GM10266 (cell line): ENCODE measurements around the gene HOXC9.

Experiments
- DNase-seq: peaks from one replicate; pipeline ENCODE4 v3.0.0; 2012; ENCODE audit errors: extremely low spot score
- TF ChIP-seq, protein P1 (sequence below): IDR thresholded peaks from 2 replicates; pipeline ENCODE4 v1.5.1; 2012; ENCODE audit warnings: mild to moderate bottlenecking, low read depth; ENCODE audit not compliant: control insufficient read depth, insufficient read depth; ENCODE audit errors: missing control alignments

The HOXC9 gene

DNA sequence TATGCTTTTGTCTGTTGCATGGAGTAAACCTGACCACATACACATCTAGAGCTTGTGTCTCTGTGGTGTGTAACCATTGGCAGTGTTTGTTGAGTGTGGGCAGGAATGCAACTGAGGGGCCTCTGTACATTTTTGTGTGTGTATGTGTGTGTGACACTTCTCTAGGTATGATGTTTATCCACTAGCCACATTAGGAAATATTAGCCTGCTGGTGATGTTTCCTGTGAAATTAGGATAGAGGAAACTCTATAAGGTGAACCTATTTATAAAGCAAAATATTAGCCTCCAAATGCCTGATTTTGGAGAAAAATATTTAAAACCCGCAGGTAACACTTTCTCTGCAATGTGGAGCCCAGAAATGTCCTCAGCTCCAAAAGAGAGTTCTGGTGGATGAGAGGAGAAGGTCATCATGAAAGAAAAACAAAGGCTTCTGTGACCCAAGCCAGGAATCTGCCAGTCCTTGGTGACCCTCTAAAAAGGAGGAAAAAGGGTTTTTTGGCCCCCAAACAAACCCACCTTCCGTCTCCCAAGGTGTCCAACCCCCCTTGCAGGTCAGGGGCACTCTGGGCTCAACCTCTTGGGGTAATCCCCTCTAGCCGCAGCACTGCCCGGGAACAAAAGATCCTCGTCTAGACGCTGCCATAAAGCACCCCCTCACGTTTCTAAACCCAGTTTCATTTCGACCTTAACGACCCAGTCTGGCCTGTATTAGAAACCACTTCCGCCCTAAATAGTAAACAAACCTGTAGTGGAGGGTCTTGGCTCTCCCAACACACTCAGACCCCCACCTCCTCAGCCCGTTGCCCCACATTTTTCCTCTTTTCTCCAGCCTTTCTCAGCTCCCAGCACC is 22.1 kb upstream of the HOXC9 start:
- TF ChIP-seq, protein P1, sequence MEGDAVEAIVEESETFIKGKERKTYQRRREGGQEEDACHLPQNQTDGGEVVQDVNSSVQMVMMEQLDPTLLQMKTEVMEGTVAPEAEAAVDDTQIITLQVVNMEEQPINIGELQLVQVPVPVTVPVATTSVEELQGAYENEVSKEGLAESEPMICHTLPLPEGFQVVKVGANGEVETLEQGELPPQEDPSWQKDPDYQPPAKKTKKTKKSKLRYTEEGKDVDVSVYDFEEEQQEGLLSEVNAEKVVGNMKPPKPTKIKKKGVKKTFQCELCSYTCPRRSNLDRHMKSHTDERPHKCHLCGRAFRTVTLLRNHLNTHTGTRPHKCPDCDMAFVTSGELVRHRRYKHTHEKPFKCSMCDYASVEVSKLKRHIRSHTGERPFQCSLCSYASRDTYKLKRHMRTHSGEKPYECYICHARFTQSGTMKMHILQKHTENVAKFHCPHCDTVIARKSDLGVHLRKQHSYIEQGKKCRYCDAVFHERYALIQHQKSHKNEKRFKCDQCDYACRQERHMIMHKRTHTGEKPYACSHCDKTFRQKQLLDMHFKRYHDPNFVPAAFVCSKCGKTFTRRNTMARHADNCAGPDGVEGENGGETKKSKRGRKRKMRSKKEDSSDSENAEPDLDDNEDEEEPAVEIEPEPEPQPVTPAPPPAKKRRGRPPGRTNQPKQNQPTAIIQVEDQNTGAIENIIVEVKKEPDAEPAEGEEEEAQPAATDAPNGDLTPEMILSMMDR, result no peak
- DNase-seq, result no peak

DNA sequence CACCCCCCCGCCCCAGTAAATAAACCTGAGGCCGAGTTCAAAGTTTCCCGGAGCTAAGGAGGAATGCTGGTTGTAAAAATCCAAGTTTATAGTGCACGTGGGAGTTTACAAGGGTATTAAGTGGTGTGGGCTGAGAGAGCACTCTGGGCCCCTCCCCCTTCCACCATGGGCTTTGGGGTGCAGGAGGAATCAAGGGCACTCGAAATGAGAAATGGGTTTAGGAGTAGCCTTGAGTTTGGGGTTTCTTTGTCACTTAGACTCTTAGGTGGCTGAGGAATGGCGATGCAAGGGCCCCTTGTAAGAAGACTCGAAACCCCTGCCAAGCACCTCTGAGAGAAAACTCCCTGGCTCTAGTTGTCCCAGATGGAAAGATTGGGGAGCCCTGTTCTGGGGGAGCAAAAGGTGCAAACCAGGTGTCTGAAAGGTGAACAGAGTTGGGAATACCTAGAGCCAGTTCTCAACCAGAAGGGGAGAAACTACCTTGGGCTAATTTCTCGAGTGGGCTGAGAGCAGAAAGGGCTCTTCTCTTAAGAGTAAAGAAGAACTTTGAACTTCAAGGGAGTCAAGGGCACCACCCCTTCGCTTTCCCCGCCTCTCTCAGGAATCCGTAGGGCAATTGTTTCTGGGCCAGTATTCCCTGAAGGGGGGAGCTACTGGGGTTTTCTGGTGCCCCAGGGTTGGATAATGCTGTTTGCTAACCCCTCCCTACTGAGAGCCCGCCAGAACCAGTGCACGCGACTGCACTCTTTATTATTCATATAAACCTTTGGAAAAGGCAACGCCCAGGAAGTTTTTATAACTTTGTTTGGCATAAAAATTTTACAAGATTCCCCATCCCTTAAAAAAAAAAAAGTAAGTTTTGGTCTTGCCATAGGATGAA is 21.2 kb upstream of the HOXC9 start:
- TF ChIP-seq, protein P1, result no peak
- DNase-seq, result no peak

DNA sequence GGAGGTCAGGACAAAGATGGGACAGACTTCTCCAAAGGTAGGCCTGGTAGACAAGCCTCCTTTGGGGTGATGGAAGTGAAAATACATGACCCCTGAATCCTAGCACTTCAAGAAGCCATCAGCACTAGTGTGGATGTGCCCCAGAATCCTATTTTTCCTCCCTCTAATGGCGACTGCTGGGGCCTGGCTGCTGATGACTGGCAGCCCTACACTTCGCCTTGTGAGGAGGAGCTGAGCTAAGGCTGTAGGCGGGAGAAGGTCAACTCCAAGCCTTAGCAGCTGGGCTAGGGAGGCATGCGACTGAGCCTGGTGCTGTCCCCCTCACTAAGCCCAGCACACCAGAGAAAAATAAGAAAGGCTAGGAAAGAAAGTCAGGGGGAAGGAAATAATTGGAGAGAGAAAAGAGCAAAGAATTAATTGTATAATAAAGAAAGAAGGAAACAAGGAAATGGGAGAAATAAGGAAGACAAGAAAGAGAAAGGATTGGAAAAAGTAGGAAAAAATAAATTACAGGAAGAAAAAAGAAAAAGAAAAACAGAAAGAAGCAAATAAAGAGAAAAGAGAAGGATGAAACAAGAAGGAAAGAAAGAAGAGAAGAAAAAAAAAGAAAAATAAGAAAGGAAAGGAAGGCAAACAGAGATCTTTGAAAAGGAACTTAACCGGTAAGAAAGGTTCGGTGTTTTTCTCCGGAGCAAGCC is 19.7 kb upstream of the HOXC9 start:
- DNase-seq, result no peak
- TF ChIP-seq, protein P1, result no peak

DNA sequence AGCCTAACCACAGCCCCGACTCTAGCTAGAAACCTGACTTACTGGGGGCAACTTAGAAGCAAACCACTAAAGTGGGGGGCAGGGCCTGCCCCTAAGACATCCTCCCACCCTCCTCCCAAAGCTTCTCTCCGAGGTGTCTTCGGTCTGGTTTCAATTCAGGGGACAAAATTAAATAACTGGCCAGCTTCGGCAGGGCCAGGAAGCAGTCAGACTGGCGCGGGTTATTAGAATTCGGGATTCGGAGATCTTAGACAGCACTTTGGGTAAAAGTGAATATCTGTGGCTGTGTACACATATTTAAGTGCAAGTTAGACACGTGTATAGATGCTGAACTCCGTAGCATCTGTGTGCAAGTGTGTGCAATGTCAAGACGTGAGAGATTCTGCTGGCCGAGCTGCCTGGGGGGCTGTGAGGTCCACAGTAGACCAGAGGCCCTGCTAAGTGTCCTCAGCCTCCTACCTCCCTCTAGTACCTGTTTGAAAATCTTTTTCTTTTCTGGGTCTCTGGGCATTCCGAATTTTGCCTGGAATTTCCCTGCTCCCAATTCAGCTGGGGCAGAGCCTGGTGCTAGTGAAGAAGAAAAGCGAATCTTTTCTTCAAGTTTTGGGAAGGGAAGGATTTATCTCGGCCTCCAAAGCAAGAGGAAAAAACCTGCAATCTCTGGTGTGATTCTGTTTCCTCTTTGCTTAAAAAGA is 19.0 kb upstream of the HOXC9 start:
- DNase-seq, result no peak
- TF ChIP-seq, protein P1, result no peak

DNA sequence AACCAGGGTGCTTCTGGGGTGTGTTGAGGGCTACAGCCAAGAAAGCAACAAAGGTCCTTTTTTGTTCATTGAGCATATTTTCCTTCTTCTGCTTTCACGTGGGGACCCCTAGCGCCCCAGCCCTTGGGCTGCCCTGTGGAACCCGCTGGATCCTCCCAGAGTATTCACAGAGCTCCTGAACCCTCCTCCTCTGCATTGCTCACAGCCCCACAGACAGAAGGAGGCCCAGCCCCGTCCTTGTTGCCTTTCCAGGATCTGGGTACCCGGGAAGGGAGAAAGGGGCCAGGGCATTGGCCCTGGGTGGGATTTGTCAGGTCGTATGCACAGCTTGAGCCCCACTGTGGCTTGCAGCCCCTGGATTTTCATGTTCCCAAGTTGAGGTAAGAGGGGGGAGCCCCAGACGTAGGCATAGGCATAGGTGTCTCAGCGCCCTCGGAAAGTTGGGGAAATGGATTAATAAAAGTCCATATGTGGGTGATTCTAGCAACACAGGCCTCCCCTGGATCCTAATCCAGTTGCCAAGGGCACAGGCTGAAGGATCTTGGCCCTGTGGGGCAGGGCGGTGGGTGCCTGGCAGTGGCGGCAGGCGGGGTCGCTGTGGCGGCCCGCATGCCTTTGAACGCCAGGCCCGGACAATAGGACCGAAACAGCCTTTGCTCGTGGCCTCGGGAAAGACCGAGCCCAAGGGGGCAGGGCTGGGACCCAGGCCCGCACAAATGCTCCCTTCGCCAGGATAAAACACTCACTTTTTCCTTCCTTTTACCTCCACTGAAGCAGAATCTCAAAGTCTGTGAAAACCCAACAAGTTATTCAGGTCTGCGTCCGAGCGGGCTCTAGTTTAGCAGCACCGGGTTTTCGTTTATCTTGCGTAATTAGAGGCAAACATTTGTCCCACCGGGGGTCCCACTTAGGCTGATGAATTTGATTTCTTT is 18.1 kb upstream of the HOXC9 start:
- TF ChIP-seq, protein P1, result no peak
- DNase-seq, result no peak
